ENCODE data around the gene POLE4. TPM values are rescaled to one million over a fixed set of nuclear protein-coding genes. Genes with fewer than 3 reads are reported as not detected.

POLE4 gene
- total RNA-seq, 1 experiment from 2014 or later = 25.6 TPM

DNA sequence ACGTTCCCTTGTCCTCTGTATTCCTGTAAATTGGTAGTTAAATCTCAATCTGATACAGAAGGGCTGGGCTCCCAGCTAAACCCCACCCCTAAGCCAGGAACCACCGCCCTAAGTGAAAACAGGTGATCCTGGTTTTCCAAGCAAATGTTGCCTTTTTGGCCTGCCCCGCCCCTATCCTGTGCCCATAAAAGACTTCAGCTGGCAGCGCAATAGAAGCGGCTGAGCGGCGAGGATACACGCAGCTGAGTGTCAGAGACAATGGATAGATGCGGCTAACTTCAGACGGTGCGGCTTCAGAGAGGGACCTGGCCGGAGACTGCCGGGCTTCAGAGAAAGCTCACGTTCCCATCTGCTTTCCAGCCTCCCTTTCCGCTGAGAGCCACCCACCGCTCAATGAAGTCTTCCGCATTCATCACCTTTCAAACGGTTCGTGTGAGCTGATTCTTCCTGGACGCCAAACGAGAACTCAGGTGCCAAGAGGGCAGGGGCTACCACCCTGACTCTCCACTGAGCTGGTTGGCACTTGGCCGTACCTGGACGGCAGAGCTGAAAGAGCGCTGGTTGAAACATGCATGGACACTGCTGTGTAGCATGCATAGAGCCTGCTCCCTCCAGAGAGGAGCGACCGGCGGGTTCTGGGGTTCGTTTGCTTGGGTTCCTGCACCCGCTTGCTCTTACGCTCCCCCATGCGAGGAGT lies 49.5 kb upstream of the POLE4 start:
- CTCF ChIA-PET = no interaction called here
- Histone ChIP-seq H3K4me2 (ENCODE audit: low read length) (no peak overlapping the region), H3K9me3 (ENCODE audit: control insufficient read depth in 1 of 2, insufficient read depth in 1 of 2, low read depth in 1 of 2, low read length in 2 of 2) (no peaks in the 10 kb centered on the region), H3K4me1 (ENCODE audit: control insufficient read depth in 1 of 2, insufficient read depth in 2 of 2, low read length in 2 of 2) (no peaks in the 10 kb centered on the region), H4K20me1 (ENCODE audit: insufficient read depth) (no peaks in the 10 kb centered on the region), H3K36me3 (ENCODE audit: control insufficient read depth in 1 of 2, insufficient read depth in 2 of 2, low read length in 2 of 2) (no peaks in the 10 kb centered on the region), H3K4me3 (replicated peaks in 1 of 2; ENCODE audit: low read depth in 1 of 2, low read length in 2 of 2) (no peak overlapping the region), H2AFZ (ENCODE audit: low read depth, low read length, poor library complexity, severe bottlenecking) (no peak overlapping the region), H3K27ac (ENCODE audit: low read depth, low read length) (no peak overlapping the region), H3K9ac (ENCODE audit: low read length) (no peak overlapping the region), H3K9me2 (ENCODE audit: insufficient read depth) (no peaks in the 10 kb centered on the region), H3K79me2 (ENCODE audit: insufficient read depth, low read length) (no peaks in the 10 kb centered on the region), H3K27me3 (ENCODE audit: insufficient read depth, low read length) (no peaks in the 10 kb centered on the region)
- POLR2A ChIA-PET = no interaction called here
- no peak for DNase-seq (ENCODE audit: low read depth, low spot score)
- RAD21 ChIA-PET (ENCODE audit: low non-redundant PET in 1 of 2, low total read pairs in 2 of 2, uncharacterized antibody in 2 of 2, unreplicated experiment in 2 of 2) = no interaction called here
- TF ChIP-seq CBX3 (IDR thresholded peaks at IDR 0.05; ENCODE audit: low read depth) = no peak
- no peak for TF ChIP-seq FOSL1 (IDR thresholded peaks at IDR 0.05; ENCODE audit: low read depth)
- TF ChIP-seq, protein P1, sequence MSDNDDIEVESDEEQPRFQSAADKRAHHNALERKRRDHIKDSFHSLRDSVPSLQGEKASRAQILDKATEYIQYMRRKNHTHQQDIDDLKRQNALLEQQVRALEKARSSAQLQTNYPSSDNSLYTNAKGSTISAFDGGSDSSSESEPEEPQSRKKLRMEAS (IDR thresholded peaks at IDR 0.05) = no peak
- no peak for TF ChIP-seq EZH2 (IDR thresholded peaks at IDR 0.05)
- TF ChIP-seq EGR1 (IDR thresholded peaks at IDR 0.05; ENCODE audit: low read depth) = no peak
- TF ChIP-seq POLR2AphosphoS5 (IDR thresholded peaks at IDR 0.05; ENCODE audit: low read depth, low read length) = no peak
- no peak for TF ChIP-seq SIN3A (IDR thresholded peaks at IDR 0.05; ENCODE audit: low read depth)
- TF ChIP-seq RAD21 (IDR thresholded peaks at IDR 0.05; ENCODE audit: low read depth) = no peak
- no peak for TF ChIP-seq TCF7L2 (IDR thresholded peaks at IDR 0.05; ENCODE audit: borderline replicate concordance, extremely low read depth, insufficient read depth, insufficient read length)
- TF ChIP-seq, protein P2, sequence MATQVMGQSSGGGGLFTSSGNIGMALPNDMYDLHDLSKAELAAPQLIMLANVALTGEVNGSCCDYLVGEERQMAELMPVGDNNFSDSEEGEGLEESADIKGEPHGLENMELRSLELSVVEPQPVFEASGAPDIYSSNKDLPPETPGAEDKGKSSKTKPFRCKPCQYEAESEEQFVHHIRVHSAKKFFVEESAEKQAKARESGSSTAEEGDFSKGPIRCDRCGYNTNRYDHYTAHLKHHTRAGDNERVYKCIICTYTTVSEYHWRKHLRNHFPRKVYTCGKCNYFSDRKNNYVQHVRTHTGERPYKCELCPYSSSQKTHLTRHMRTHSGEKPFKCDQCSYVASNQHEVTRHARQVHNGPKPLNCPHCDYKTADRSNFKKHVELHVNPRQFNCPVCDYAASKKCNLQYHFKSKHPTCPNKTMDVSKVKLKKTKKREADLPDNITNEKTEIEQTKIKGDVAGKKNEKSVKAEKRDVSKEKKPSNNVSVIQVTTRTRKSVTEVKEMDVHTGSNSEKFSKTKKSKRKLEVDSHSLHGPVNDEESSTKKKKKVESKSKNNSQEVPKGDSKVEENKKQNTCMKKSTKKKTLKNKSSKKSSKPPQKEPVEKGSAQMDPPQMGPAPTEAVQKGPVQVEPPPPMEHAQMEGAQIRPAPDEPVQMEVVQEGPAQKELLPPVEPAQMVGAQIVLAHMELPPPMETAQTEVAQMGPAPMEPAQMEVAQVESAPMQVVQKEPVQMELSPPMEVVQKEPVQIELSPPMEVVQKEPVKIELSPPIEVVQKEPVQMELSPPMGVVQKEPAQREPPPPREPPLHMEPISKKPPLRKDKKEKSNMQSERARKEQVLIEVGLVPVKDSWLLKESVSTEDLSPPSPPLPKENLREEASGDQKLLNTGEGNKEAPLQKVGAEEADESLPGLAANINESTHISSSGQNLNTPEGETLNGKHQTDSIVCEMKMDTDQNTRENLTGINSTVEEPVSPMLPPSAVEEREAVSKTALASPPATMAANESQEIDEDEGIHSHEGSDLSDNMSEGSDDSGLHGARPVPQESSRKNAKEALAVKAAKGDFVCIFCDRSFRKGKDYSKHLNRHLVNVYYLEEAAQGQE (IDR thresholded peaks at IDR 0.05; ENCODE audit: low read depth) = no peak
- TF ChIP-seq SRF (IDR thresholded peaks at IDR 0.05; ENCODE audit: low read depth) = no peak
- no peak for TF ChIP-seq EZH2phosphoT487 (IDR thresholded peaks at IDR 0.05; ENCODE audit: borderline replicate concordance)
- TF ChIP-seq, protein P3, sequence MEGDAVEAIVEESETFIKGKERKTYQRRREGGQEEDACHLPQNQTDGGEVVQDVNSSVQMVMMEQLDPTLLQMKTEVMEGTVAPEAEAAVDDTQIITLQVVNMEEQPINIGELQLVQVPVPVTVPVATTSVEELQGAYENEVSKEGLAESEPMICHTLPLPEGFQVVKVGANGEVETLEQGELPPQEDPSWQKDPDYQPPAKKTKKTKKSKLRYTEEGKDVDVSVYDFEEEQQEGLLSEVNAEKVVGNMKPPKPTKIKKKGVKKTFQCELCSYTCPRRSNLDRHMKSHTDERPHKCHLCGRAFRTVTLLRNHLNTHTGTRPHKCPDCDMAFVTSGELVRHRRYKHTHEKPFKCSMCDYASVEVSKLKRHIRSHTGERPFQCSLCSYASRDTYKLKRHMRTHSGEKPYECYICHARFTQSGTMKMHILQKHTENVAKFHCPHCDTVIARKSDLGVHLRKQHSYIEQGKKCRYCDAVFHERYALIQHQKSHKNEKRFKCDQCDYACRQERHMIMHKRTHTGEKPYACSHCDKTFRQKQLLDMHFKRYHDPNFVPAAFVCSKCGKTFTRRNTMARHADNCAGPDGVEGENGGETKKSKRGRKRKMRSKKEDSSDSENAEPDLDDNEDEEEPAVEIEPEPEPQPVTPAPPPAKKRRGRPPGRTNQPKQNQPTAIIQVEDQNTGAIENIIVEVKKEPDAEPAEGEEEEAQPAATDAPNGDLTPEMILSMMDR (IDR thresholded peaks at IDR 0.05 in 2 of 3, conservative IDR thresholded peaks at IDR 0.05 in 1 of 3; ENCODE audit: borderline replicate concordance in 1 of 3, insufficient read depth in 1 of 3, low read depth in 2 of 3, low read length in 2 of 3) = no peak
- TF ChIP-seq, protein P4, sequence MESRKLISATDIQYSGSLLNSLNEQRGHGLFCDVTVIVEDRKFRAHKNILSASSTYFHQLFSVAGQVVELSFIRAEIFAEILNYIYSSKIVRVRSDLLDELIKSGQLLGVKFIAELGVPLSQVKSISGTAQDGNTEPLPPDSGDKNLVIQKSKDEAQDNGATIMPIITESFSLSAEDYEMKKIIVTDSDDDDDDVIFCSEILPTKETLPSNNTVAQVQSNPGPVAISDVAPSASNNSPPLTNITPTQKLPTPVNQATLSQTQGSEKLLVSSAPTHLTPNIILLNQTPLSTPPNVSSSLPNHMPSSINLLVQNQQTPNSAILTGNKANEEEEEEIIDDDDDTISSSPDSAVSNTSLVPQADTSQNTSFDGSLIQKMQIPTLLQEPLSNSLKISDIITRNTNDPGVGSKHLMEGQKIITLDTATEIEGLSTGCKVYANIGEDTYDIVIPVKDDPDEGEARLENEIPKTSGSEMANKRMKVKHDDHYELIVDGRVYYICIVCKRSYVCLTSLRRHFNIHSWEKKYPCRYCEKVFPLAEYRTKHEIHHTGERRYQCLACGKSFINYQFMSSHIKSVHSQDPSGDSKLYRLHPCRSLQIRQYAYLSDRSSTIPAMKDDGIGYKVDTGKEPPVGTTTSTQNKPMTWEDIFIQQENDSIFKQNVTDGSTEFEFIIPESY (IDR thresholded peaks at IDR 0.05; ENCODE audit: extremely low read depth, insufficient replicate concordance, low read length) = no peak
- intact Hi-C loops (cut with micrococcal nuclease) = no loop called here
- no peak for ATAC-seq
- BruUV-seq (replicated peaks) = no TSS peak
